H1 (cell line): ENCODE data around the gene IQSEC3. TPM values are rescaled to one million over a fixed set of nuclear protein-coding genes. Genes with fewer than 3 reads are reported as not detected.

ENCODE experiments used
- CTCF ChIA-PET: fragments of 300-600 bp; sonication (Branson Sonifier 250); formaldehyde crosslinking; loops from one replicate; lab custom pipeline; 2021; ENCODE audit not compliant: partially characterized antibody; lab: Charles Lee
- POLR2A ChIA-PET: fragments of 300-600 bp; sonication (Branson Sonifier 250); formaldehyde crosslinking; loops from one replicate; lab custom pipeline; 2021; ENCODE audit warnings: inconsistent platforms; ENCODE audit not compliant: partially characterized antibody; lab: Charles Lee
- DNase-seq, 2 experiments: peaks; one replicate each; pipeline versions ENCODE4 v3.0.0 to v3.0.0-alpha.2; 2010 to 2022; ENCODE audit warnings: low spot score in 2 of 2, low read depth in 1 of 2, mixed read lengths in 1 of 2
- FAIRE-seq: peaks from 2 replicates; lab custom pipeline; 2011; peaks lifted over from hg19 to GRCh38; lab: Jason Lieb, UNC
- H2AFZ ChIP-seq: 2 replicates; pipeline ENCODE4 v1.8.1; 2012; ENCODE audit warnings: low read length, inconsistent platforms
- H2AK5ac ChIP-seq: 2 replicates; pipeline ENCODE4 v1.6.1; 2013; ENCODE audit warnings: low read depth, low read length
- H2BK120ac ChIP-seq: replicated peaks from 2 replicates; pipeline ENCODE3; 2013; ENCODE audit warnings: low read depth, low read length, inconsistent platforms
- H2BK12ac ChIP-seq: 2 replicates; pipeline ENCODE4 v1.6.1; 2013; ENCODE audit warnings: low read depth, low read length
- H2BK15ac ChIP-seq: 2 replicates; pipeline ENCODE4 v1.6.1; 2013; ENCODE audit warnings: low read length
- H2BK20ac ChIP-seq: 2 replicates; pipeline ENCODE4 v1.6.1; 2013; ENCODE audit warnings: low read length
- H2BK5ac ChIP-seq: 2 replicates; pipeline ENCODE4 v1.6.1; 2013; ENCODE audit warnings: low read depth, low read length
- H3K14ac ChIP-seq: 2 replicates; pipeline ENCODE4 v1.6.1; 2013; ENCODE audit warnings: inconsistent platforms; ENCODE audit not compliant: insufficient read length
- H3K18ac ChIP-seq: 2 replicates; pipeline ENCODE4 v1.6.1; 2013; ENCODE audit warnings: low read length; ENCODE audit errors: extremely low read depth
- H3K23ac ChIP-seq: 2 replicates; pipeline ENCODE4 v1.6.1; 2013; ENCODE audit warnings: inconsistent platforms; ENCODE audit not compliant: insufficient read length
- H3K23me2 ChIP-seq: 2 replicates; pipeline ENCODE4 v1.6.1; 2013; ENCODE audit warnings: low read depth, low read length
- H3K27ac ChIP-seq: 2 replicates; pipeline ENCODE4 v1.6.1; 2011; ENCODE audit warnings: low read depth, low read length, inconsistent platforms
- H3K27me3 ChIP-seq, 4 experiments: replicated peaks in 1 of 4; 1 replicate in 1 of 4; 2 replicates in 3 of 4; pipeline versions ENCODE4 v1.6.1 to v1.8.1; 2011 to 2013; ENCODE audit warnings: low read length in 3 of 4, mild to moderate bottlenecking in 3 of 4, inconsistent platforms in 2 of 4, mixed read lengths in 2 of 4, moderate library complexity in 1 of 4; ENCODE audit not compliant: control insufficient read depth in 3 of 4, insufficient read depth in 3 of 4; ENCODE audit errors: extremely low read depth in 1 of 4
- H3K36me3 ChIP-seq, 4 experiments: 2 replicates each; pipeline versions ENCODE4 v1.6.1 to v1.8.1; 2011 to 2013; ENCODE audit warnings: mild to moderate bottlenecking in 4 of 4, low read length in 3 of 4, moderate library complexity in 2 of 4, control low read depth in 1 of 4, inconsistent platforms in 1 of 4; ENCODE audit not compliant: insufficient read depth in 4 of 4, control insufficient read depth in 2 of 4
- H3K4ac ChIP-seq: replicated peaks from 2 replicates; pipeline ENCODE3; 2013; ENCODE audit warnings: low read length, low read depth, mixed read lengths, inconsistent platforms; ENCODE audit not compliant: insufficient read length
- H3K4me1 ChIP-seq, 4 experiments: replicated peaks in 1 of 4; 1 replicate in 1 of 4; 2 replicates in 3 of 4; pipeline versions ENCODE4 v1.6.1 to v1.8.1; 2011 to 2013; ENCODE audit warnings: low read length in 3 of 4, inconsistent platforms in 2 of 4, mixed read lengths in 1 of 4; ENCODE audit not compliant: insufficient read depth in 4 of 4, control insufficient read depth in 3 of 4
- H3K4me2 ChIP-seq, 2 experiments: 2 replicates each; pipeline versions ENCODE4 v1.6.1 to v1.8.1; 2011 to 2013; ENCODE audit warnings: low read depth in 2 of 2, low read length in 2 of 2, control low read depth in 1 of 2, inconsistent platforms in 1 of 2, mild to moderate bottlenecking in 1 of 2; ENCODE audit not compliant: insufficient read depth in 1 of 2
- H3K4me3 ChIP-seq, 4 experiments: fragments of 200-600, 300-600 bp in 1 of 4; sonication (generic), shearing (Covaris generic), sonication (Bioruptor Twin) in 1 of 4; 2 replicates each; pipeline versions ENCODE4 v1.5.1 to v1.8.1; 2011 to 2016; ENCODE audit warnings: low read length in 4 of 4, low read depth in 3 of 4, control low read depth in 2 of 4, inconsistent platforms in 2 of 4, mild to moderate bottlenecking in 2 of 4, mixed read lengths in 1 of 4, moderate library complexity in 1 of 4; ENCODE audit not compliant: insufficient read depth in 2 of 4; ENCODE audit errors: extremely low read depth in 1 of 4
- H3K56ac ChIP-seq: replicated peaks from 2 replicates; pipeline ENCODE3; 2013; ENCODE audit warnings: low read depth, mild to moderate bottlenecking, mixed read lengths, low read length, inconsistent platforms; ENCODE audit not compliant: insufficient read length
- H3K79me1 ChIP-seq: 2 replicates; pipeline ENCODE4 v1.6.1; 2013; ENCODE audit warnings: low read depth, low read length, control low read depth
- H3K79me2 ChIP-seq, 2 experiments: 2 replicates each; pipeline versions ENCODE4 v1.6.1 to v1.8.1; 2012 to 2013; ENCODE audit warnings: low read length in 2 of 2, mild to moderate bottlenecking in 2 of 2, inconsistent platforms in 1 of 2; ENCODE audit not compliant: insufficient read depth in 2 of 2, control insufficient read depth in 1 of 2
- H3K9ac ChIP-seq, 4 experiments: replicated peaks in 1 of 4; 1 replicate in 1 of 4; 2 replicates in 3 of 4; pipeline versions ENCODE4 v1.6.1 to v1.8.1; 2011 to 2013; ENCODE audit warnings: low read depth in 3 of 4, low read length in 3 of 4, control low read depth in 2 of 4, mild to moderate bottlenecking in 2 of 4, moderate library complexity in 2 of 4, inconsistent platforms in 1 of 4; ENCODE audit errors: extremely low read depth in 1 of 4
- H3K9me3 ChIP-seq, 2 experiments: 2 replicates each; pipeline versions ENCODE4 v1.6.1 to v1.8.1; 2012 to 2013; ENCODE audit warnings: mild to moderate bottlenecking in 2 of 2, moderate library complexity in 2 of 2, control low read depth in 1 of 2, inconsistent platforms in 1 of 2, low read depth in 1 of 2, low read length in 1 of 2, mixed read lengths in 1 of 2; ENCODE audit not compliant: insufficient read depth in 2 of 2
- H4K20me1 ChIP-seq, 2 experiments: replicated peaks in 1 of 2; 2 replicates each; pipeline versions ENCODE3 to v1.8.1; 2011 to 2013; ENCODE audit warnings: inconsistent platforms in 2 of 2, low read length in 2 of 2, mild to moderate bottlenecking in 1 of 2; ENCODE audit not compliant: insufficient read depth in 2 of 2, control insufficient read depth in 1 of 2
- H4K5ac ChIP-seq: 2 replicates; pipeline ENCODE4 v1.6.1; 2013; ENCODE audit warnings: low read length, low read depth, mixed read lengths, inconsistent platforms; ENCODE audit not compliant: insufficient read length
- H4K8ac ChIP-seq: 2 replicates; pipeline ENCODE4 v1.8.0; 2013; ENCODE audit warnings: mild to moderate bottlenecking, moderate library complexity, low read length, inconsistent platforms; ENCODE audit not compliant: insufficient read depth; ENCODE audit errors: extremely low read depth
- H4K91ac ChIP-seq: replicated peaks from 2 replicates; pipeline ENCODE3; 2013; ENCODE audit warnings: low read length, mixed read lengths, inconsistent platforms; ENCODE audit not compliant: insufficient read length
- WGBS, 2 experiments: shearing (Covaris generic) in 1 of 2; methylation state at CpG; one replicate each; pipeline versions ENCODE4 v1.1.6 to v1.1.7; 2013 to 2015; ENCODE audit warnings: low lambda C conversion rate in 2 of 2, mixed read lengths in 2 of 2, inconsistent platforms in 1 of 2, low coverage in 1 of 2, missing lambda C conversion rate in 1 of 2; ENCODE audit not compliant: insufficient replicate concordance in 2 of 2, insufficient coverage in 1 of 2, insufficient read length in 1 of 2; ENCODE audit errors: extremely low coverage in 1 of 2, missing lambda C conversion rate in 1 of 2; 5-methylcytosine and 5-hydroxymethylcytosine counted together
- polyA plus RNA-seq, 7 experiments: library from polyadenylated mRNA; depleted of rRNA in 3 of 7; stranded (reverse) in 5 of 7; unstranded in 2 of 7; fragments of >200 nt in 5 of 7; fragments of 200-250 nt in 2 of 7; gene quantifications; 1 replicate in 5 of 7; 2 replicates in 1 of 7; 4 replicates in 1 of 7; pipeline versions ENCODE4 v1.2.1 to v1.2.3, GENCODE V29; 2011 to 2013; ENCODE audit warnings: missing spikeins in 2 of 7, mixed read lengths in 2 of 7
- total RNA-seq: library from RNA; stranded (reverse); fragmentation: NEBNext Ultra II Directional; extraction: Animal tissue kit (Norgen Biotek cat#: 25700); gene quantifications from 2 replicates; pipeline ENCODE4 v1.2.1, GENCODE V29; 2021

IQSEC3 gene
- total and polyA plus RNA-seq, 2 of the 8 experiments (the other 6 are each of a cell fraction or from before 2014, with no cell fraction given) = 1.2 to 3.1 TPM

DNA sequence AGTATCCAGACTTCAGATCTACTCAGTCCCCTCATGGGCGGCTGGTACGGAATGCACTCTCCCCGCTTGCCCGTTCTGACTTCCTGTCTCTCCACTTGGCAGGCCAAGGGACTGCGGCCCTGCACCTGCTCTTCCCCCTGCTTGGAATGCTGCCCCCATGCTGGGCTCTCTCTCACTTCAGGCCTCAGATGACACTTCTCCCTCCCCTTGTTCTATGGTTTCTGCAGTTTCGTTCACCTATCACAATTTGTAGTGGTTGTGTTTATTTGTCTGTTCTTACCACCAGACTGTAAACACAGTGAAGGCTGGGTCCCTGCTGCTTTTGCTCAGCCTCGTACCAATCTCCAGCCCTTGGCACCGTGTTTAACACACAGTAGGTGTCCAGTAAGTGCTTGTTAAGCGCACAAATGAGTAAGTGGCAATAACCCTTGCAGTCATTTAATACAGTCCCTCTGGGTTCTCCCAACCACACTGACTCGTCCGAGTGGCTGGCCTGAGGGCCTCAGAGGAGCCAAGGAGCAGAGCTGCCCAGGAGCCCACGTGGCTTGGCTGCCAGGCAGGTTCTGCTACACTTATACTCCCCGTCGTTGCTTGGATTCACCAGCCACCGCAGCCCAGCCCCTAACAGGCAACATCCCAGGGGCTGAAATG is 135.6 kb downstream of the IQSEC3 start:
- peaks cover 5% of the 10 kb centered on the region; the same call in 1 of the 2 replicates for H3K23me2 ChIP-seq
- no peak for FAIRE-seq
- POLR2A ChIA-PET = interaction anchor here (0.8 to 1.4 kb wide), 2 partner anchors 19 to 23 kb away, joined by 3 to 4 read pairs; no protein-coding TSS in a partner anchor
- CTCF ChIA-PET = interaction anchor here (0.9 to 7.3 kb wide), 8 partner anchors 10 to 57 kb away, joined by 3 to 74 read pairs (median 8); no protein-coding TSS in a partner anchor
- WGBS, 2 experiments = 34% methylated on average over 15 of the region's 15 CpGs; no CpG with 5 or more reads in 1 of the 2 experiments
- H3K14ac ChIP-seq = no peak overlapping the region
- H2BK120ac ChIP-seq = no peak overlapping the region
- H4K5ac ChIP-seq = no peak overlapping the region
- no peak overlapping the region for H3K56ac ChIP-seq
- peaks cover 5 to 51% (median 33%) of the 10 kb centered on the region in 4 experiments for H3K27me3 ChIP-seq
- H3K23ac ChIP-seq = no peak overlapping the region
- H4K20me1 ChIP-seq = peaks cover 0 to 2% of the 10 kb centered on the region in 2 experiments
- DNase-seq = peak in 1 of 2 experiments; percentile 63
- no peak overlapping the region for H3K27ac ChIP-seq
- H3K36me3 ChIP-seq = no peaks in the 10 kb centered on the region; a peak in 1 of 8 replicates
- peak overlapping the region; percentile 80; the same call in 1 of the 2 replicates for H2BK12ac ChIP-seq
- no peak overlapping the region for H3K18ac ChIP-seq
- no peaks in the 10 kb centered on the region for H3K9me3 ChIP-seq
- peak overlapping the region; percentile 88 for H2BK15ac ChIP-seq
- no peaks in the 10 kb centered on the region for H3K79me2 ChIP-seq
- no peak overlapping the region for H3K9ac ChIP-seq
- peak overlapping the region; percentile 50 to 82 for H3K4me2 ChIP-seq
- H3K4ac ChIP-seq = no peak overlapping the region
- no peak overlapping the region; the same call in 1 of the 2 replicates for H4K8ac ChIP-seq
- H4K91ac ChIP-seq = no peak overlapping the region
- H3K4me1 ChIP-seq = peaks cover 7 to 18% (median 12%) of the 10 kb centered on the region in 4 experiments
- no peak overlapping the region for H2AK5ac ChIP-seq
- H2AFZ ChIP-seq = no peak overlapping the region
- H3K79me1 ChIP-seq = no peaks in the 10 kb centered on the region
- H3K4me3 ChIP-seq = peak overlapping the region in 2 of 4 experiments; percentile 17 to 31; a peak in 3 of 8 replicates
- no peak overlapping the region for H2BK20ac ChIP-seq
- no peak overlapping the region for H2BK5ac ChIP-seq
